Mesodermal cell (in vitro differentiated cells): Measurements from ENCODE around the gene CCDC158.
A peak's percentile ranks its signal among the peaks of the same experiment; 100 is the strongest.

Experiments
- H3K27ac ChIP-seq: 2 replicates; pipeline ENCODE4 v1.7.0; 2013; ENCODE audit warnings: mild to moderate bottlenecking, low read depth, low read length, moderate library complexity; ENCODE audit not compliant: severe bottlenecking
- H3K36me3 ChIP-seq: 2 replicates; pipeline ENCODE4 v1.7.1; 2013; ENCODE audit warnings: mild to moderate bottlenecking, low read length, moderate library complexity; ENCODE audit not compliant: control insufficient read depth, insufficient read depth
- H3K4me1 ChIP-seq: one replicate; pipeline ENCODE4 v1.7.1; 2013; ENCODE audit warnings: mild to moderate bottlenecking, low read length; ENCODE audit not compliant: insufficient read depth, control insufficient read depth, poor library complexity, severe bottlenecking
- H3K4me3 ChIP-seq: 2 replicates; pipeline ENCODE4 v1.7.0; 2013; ENCODE audit warnings: low read length, control low read depth, mild to moderate bottlenecking; ENCODE audit not compliant: insufficient read depth, poor library complexity, severe bottlenecking; ENCODE audit errors: extremely low read depth
- H3K9me3 ChIP-seq: 2 replicates; pipeline ENCODE4 v1.7.1; 2013; ENCODE audit warnings: mild to moderate bottlenecking, low read length, moderate library complexity; ENCODE audit not compliant: control insufficient read depth
- WGBS, 2 experiments: methylation state at CpG; one replicate each; pipeline ENCODE4 v1.1.5; 2013; ENCODE audit warnings: missing lambda C conversion rate in 2 of 2; ENCODE audit not compliant: insufficient coverage in 2 of 2; 5-methylcytosine and 5-hydroxymethylcytosine counted together

Gene CCDC158

DNA sequence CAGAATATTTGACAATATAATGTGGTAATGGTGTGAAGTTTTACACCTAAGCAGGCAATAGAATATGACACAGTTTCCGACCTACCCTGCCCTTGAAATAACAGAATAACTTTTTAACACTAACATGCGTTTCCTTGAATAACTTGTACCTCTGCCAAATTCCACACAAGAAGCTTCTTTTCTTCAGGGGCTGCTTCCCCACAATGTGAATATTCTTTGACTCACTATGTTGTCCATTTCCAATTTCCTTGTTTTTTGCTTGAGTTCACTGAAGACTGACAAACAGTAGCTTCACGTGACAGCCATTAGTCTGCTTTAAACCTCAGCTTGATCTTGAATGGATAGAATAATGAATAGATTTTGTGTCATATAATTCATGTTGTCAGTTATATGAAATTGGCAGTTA, 28.4 kb upstream of the CCDC158 start:
- Histone ChIP-seq H3K27ac (no peak overlapping the region), H3K9me3 (no peaks in the 10 kb centered on the region), H3K4me3 (no peak overlapping the region), H3K4me1 (peaks cover 18% of the 10 kb centered on the region), H3K36me3 (no peaks in the 10 kb centered on the region)
- 85 to 86% methylated on average over 2 to 3 of the region's 3 CpGs for WGBS, 2 experiments

- Histone ChIP-seq H3K36me3 (no peaks in the 10 kb centered on the region), H3K4me3 (no peak overlapping the region), H3K4me1 (peaks cover 18% of the 10 kb centered on the region), H3K27ac (no peak overlapping the region), H3K9me3 (no peaks in the 10 kb centered on the region)
- 86 to 94% methylated on average over 2 of the region's 3 CpGs for WGBS, 2 experiments
Observed at GRCh38 chr4:76448211-76448610, 27.3 kb upstream of the CCDC158 start.

DNA sequence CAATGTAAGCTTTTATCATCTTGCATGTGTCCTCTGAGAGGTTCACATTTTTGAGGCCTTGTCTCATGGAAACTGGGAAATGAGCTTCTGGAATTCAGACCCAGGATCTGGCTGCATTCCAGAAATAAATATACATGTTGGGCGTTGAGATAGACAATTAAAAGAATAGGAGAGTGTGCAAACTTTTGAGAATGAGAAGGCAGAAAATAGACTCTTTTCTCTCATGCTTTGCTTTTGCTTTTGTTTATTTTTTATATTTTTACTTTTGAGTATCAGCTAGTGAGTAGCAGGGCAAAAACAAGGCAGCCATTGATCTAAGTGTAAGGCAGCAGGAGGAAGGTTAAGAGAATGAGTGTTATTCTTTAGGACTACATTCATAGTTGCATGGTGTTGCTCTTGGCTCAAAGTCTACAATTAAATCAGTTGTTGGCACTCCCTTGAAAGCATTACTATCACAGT, 26.5 kb upstream of the CCDC158 start:
- 75% methylated on average over 1 of the region's 1 CpG; no CpG with 5 or more reads in 1 of the 2 experiments for WGBS, 2 experiments
- Histone ChIP-seq H3K4me3 (no peak overlapping the region), H3K27ac (peak overlapping the region; percentile 87), H3K36me3 (no peaks in the 10 kb centered on the region), H3K9me3 (no peaks in the 10 kb centered on the region), H3K4me1 (peaks cover 18% of the 10 kb centered on the region)

DNA sequence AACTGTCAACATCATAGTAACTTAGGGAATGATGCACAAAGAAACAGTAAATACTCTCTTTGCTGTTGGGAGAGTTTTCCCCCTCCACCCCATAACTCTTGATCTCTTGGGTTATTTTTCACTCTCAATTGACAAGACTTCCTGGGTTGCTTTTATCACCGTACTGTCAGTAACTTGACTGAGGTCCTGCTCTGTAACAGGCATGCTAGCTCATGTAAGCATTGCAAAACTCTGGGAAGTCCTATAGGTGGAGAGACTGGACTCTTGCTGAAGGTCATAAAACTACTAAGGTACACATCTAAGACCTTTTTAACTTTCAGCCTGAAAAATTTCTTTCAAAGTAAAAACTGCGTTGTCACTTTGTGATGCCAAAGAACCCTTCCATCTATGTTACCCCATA, 25.0 kb upstream of the CCDC158 start:
- H3K9me3 ChIP-seq, result no peaks in the 10 kb centered on the region
- H3K4me1 ChIP-seq, result peaks cover 18% of the 10 kb centered on the region
- H3K36me3 ChIP-seq, result no peaks in the 10 kb centered on the region
- no peak overlapping the region for H3K4me3 ChIP-seq
- 83 to 88% methylated on average over 1 to 2 of the region's 2 CpGs for WGBS, 2 experiments
- H3K27ac ChIP-seq, result no peak overlapping the region

GRCh38 chr4:76443376-76443775, 22.4 kb upstream of the CCDC158 start:
- peaks cover 10% of the 10 kb centered on the region for H3K4me1 ChIP-seq
- no peaks in the 10 kb centered on the region for H3K9me3 ChIP-seq
- no CpG with 5 or more reads among the region's 1 CpG for WGBS, 2 experiments
- H3K4me3 ChIP-seq, result no peak overlapping the region
- no peaks in the 10 kb centered on the region for H3K36me3 ChIP-seq
- H3K27ac ChIP-seq, result no peak overlapping the region

DNA sequence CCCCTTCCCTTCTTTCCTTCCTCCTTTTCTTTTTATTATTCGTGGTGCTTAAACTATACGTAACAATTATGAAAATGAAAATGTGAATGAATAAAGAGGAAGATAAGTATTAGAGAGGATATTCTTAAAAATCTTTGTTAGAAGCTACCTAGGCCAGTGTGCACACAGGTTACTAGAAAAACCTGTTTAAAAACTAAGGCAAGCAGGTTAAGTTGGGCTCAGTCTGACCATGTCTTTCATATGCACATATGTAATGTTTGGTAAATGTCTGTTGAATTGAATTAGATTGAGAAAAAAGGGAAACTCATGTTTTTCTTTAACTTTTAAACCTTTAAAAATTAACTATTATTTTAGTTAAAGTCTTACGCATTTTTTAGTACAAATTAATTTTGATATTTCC, 21.9 kb upstream of the CCDC158 start:
- Histone ChIP-seq H3K4me1 (peaks cover 6% of the 10 kb centered on the region), H3K27ac (no peak overlapping the region), H3K36me3 (no peaks in the 10 kb centered on the region), H3K4me3 (no peak overlapping the region), H3K9me3 (no peaks in the 10 kb centered on the region)
- no CpG with 5 or more reads among the region's 3 CpGs for WGBS, 2 experiments

GRCh38 chr4:76441881-76442280, 20.9 kb upstream of the CCDC158 start:
- H3K4me3 ChIP-seq, result no peak overlapping the region
- no peaks in the 10 kb centered on the region for H3K9me3 ChIP-seq
- 96 to 100% methylated on average over 1 to 4 of the region's 9 CpGs for WGBS, 2 experiments
- no peaks in the 10 kb centered on the region for H3K36me3 ChIP-seq
- H3K4me1 ChIP-seq, result no peaks in the 10 kb centered on the region
- H3K27ac ChIP-seq, result no peak overlapping the region

DNA sequence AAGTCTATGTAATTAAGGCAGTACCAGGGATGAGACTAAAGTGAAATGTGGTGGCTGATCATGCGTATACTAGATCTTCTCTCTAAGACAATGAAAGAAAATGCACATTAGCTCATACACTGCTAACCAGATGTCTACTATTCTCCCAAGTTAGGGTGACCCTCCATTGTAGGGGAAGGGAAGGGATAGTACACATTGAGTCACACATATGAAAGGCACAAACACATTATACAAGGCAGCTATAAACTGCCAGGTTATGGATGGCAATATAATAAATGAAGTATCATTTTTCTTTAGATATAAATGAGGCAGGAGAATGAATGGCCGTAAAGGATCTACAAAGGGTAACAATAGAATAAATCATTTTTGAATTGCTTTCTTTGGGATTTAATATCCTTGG, 18.6 kb upstream of the CCDC158 start:
- Histone ChIP-seq H3K4me3 (no peak overlapping the region), H3K9me3 (no peaks in the 10 kb centered on the region), H3K27ac (no peak overlapping the region), H3K4me1 (no peaks in the 10 kb centered on the region), H3K36me3 (no peaks in the 10 kb centered on the region)
- 80 to 100% methylated on average over 1 of the region's 2 CpGs for whole genome bisulfite sequencing, 2 experiments

- Histone ChIP-seq H3K4me1 (peaks cover 7% of the 10 kb centered on the region), H3K9me3 (no peaks in the 10 kb centered on the region), H3K27ac (peak overlapping the region; percentile 85), H3K4me3 (peak overlapping the region; percentile 34), H3K36me3 (no peaks in the 10 kb centered on the region)
- 16 to 26% methylated on average over 4 to 5 of the region's 7 CpGs for WGBS, 2 experiments
Observed at GRCh38 chr4:76435528-76436319, 14.8 kb upstream of the CCDC158 start.

- H3K4me3 ChIP-seq, result peak within 1 kb of the TSS; percentile 34
- no peaks in the 10 kb centered on the region for H3K9me3 ChIP-seq
- WGBS, 2 experiments, result 5 to 12% methylated on average over 4 to 5 of the region's 9 CpGs
- H3K36me3 ChIP-seq, result no peaks in the 10 kb centered on the region
- H3K4me1 ChIP-seq, result peaks cover 7% of the 10 kb centered on the region
- H3K27ac ChIP-seq, result peak within 1 kb of the TSS; percentile 85
Observed at GRCh38 chr4:76434901-76435527, 14.1 kb upstream of the CCDC158 start, which contains the start of gene SHROOM3. Gene SHROOM3 (plus strand): TSS chr4:76435229. CDS start chr4:76436053, 824 bp downstream.
